Trophoblast cell (in vitro differentiated cells and primary cell): ENCODE data around the gene DPF1.

Experiments
- DNase-seq, 2 donors: peaks; one replicate each; pipeline ENCODE4 v3.0.0-alpha.2; 2016
- H2AFZ ChIP-seq: 2 replicates; pipeline ENCODE4 v1.6.1; 2013; ENCODE audit warnings: low read length, moderate library complexity, mild to moderate bottlenecking; ENCODE audit not compliant: insufficient read depth, poor library complexity
- H2AK5ac ChIP-seq: 2 replicates; pipeline ENCODE4 v1.6.1; 2013; ENCODE audit warnings: mild to moderate bottlenecking, low read length
- H2BK120ac ChIP-seq: 2 replicates; pipeline ENCODE4 v1.6.1; 2013; ENCODE audit warnings: low read length, mild to moderate bottlenecking, moderate library complexity; ENCODE audit not compliant: insufficient read depth, poor library complexity
- H2BK12ac ChIP-seq: 2 replicates; pipeline ENCODE4 v1.6.1; 2013; ENCODE audit warnings: mild to moderate bottlenecking, low read length, moderate library complexity
- H2BK5ac ChIP-seq: 2 replicates; pipeline ENCODE4 v1.6.1; 2013; ENCODE audit warnings: low read length, low read depth, moderate library complexity, mild to moderate bottlenecking; ENCODE audit not compliant: poor library complexity
- H3K14ac ChIP-seq: 2 replicates; pipeline ENCODE4 v1.6.1; 2013; ENCODE audit warnings: mild to moderate bottlenecking, low read length
- H3K18ac ChIP-seq: 2 replicates; pipeline ENCODE4 v1.6.1; 2013; ENCODE audit warnings: mild to moderate bottlenecking, low read length
- H3K23ac ChIP-seq: 2 replicates; pipeline ENCODE4 v1.6.1; 2013; ENCODE audit warnings: low read length
- H3K27ac ChIP-seq: 2 replicates; pipeline ENCODE4 v1.5.1; 2013; ENCODE audit warnings: low read depth, mild to moderate bottlenecking, inconsistent platforms, low read length, moderate library complexity
- H3K27me3 ChIP-seq: 2 replicates; pipeline ENCODE4 v1.6.1; 2013; ENCODE audit warnings: inconsistent platforms, mild to moderate bottlenecking, low read length, moderate library complexity; ENCODE audit not compliant: insufficient read depth
- H3K36me3 ChIP-seq, 2 experiments: 1 replicate in 1 of 2; 2 replicates in 1 of 2; pipeline ENCODE4 v1.6.1; 2013; ENCODE audit warnings: low read length in 2 of 2, mild to moderate bottlenecking in 2 of 2, moderate library complexity in 1 of 2; ENCODE audit not compliant: insufficient read depth in 2 of 2, control insufficient read depth in 1 of 2
- H3K4ac ChIP-seq: 2 replicates; pipeline ENCODE4 v1.6.1; 2013; ENCODE audit warnings: low read depth, mild to moderate bottlenecking, low read length, moderate library complexity
- H3K4me1 ChIP-seq, 2 experiments: 1 replicate in 1 of 2; 2 replicates in 1 of 2; pipeline ENCODE4 v1.6.1; 2013; ENCODE audit warnings: low read length in 2 of 2, mild to moderate bottlenecking in 2 of 2, moderate library complexity in 1 of 2; ENCODE audit not compliant: insufficient read depth in 2 of 2, control insufficient read depth in 1 of 2
- H3K4me2 ChIP-seq: 2 replicates; pipeline ENCODE4 v1.6.1; 2013; ENCODE audit warnings: inconsistent platforms, mild to moderate bottlenecking, low read length, moderate library complexity
- H3K4me3 ChIP-seq: 2 replicates; pipeline ENCODE4 v1.5.1; 2013; ENCODE audit warnings: mild to moderate bottlenecking, low read depth, low read length, inconsistent platforms
- H3K79me1 ChIP-seq: one replicate; pipeline ENCODE4 v1.6.1; 2013; ENCODE audit warnings: low read length
- H3K79me2 ChIP-seq: 2 replicates; pipeline ENCODE4 v1.6.1; 2013; ENCODE audit warnings: low read length, mild to moderate bottlenecking; ENCODE audit not compliant: control insufficient read depth, insufficient read depth, poor library complexity
- H3K9ac ChIP-seq: 2 replicates; pipeline ENCODE4 v1.6.1; 2013; ENCODE audit warnings: mild to moderate bottlenecking, low read length
- H3K9me3 ChIP-seq: 2 replicates; pipeline ENCODE4 v1.6.1; 2013; ENCODE audit warnings: low read depth, mild to moderate bottlenecking, control low read depth, inconsistent platforms, low read length; ENCODE audit not compliant: insufficient read depth
- H4K12ac ChIP-seq: 2 replicates; pipeline ENCODE4 v1.6.1; 2013; ENCODE audit warnings: low read depth, mild to moderate bottlenecking, low read length, moderate library complexity
- H4K8ac ChIP-seq: 2 replicates; pipeline ENCODE4 v1.6.1; 2013; ENCODE audit warnings: low read depth, mild to moderate bottlenecking, low read length, moderate library complexity
- H4K91ac ChIP-seq: one replicate; pipeline ENCODE4 v1.6.1; 2013; ENCODE audit warnings: low read depth, mild to moderate bottlenecking, low read length, moderate library complexity
- WGBS: extraction: QIAGEN DNeasy Blood & Tissue Kit; methylation state at CpG from one replicate; pipeline ENCODE4 v1.1.7; 2013; ENCODE audit warnings: missing lambda C conversion rate; ENCODE audit not compliant: insufficient read length, insufficient coverage; ENCODE audit errors: extremely low coverage; 5-methylcytosine and 5-hydroxymethylcytosine counted together

Gene DPF1

DNA sequence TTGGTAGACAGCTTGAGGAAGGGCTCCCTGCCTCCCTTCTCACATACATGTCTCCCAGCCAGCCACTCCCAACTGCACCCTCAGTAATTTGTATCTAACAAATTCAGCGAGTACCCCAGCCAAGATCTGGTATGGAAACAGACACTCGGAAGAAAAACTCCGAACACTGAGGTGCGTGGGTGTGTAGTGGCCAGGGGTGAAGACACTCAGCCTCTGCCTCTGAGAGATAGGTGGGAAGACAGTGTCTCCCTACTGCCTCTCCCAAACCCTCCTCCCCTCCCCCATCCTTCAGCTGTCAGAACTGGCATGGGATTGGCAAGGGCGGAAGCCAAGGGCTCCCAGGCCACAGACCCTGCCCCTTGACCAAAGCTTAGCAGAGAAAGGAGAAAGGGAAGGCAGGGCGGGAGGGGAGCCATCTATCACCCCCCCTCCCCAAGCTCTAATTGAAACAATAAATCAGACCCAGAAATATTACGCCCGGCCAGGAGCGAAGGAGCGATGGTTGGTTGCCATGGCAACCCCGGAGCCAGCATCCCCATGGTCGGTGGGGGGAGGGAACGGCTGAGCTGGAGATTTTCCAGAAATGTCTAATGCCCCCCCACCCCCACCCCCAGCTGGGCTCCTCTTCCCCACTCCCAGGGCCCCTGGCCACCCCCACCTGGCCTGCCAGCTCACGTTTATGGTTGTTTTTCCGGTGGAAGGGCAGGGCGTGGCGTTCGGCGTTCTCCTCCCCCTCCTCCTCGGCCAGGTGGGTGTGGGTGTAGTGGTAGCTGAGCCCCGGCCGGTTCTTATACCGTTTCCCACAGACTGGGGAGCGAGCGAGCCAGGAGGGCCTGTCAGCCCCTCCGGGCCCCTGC is 7.0 kb downstream of the DPF1 start:
- no peaks in the 10 kb centered on the region for H3K27me3 ChIP-seq
- DNase-seq, result no peak

GRCh38 chr19:38213911-38214625 is 10.0 kb downstream of the DPF1 start:
- Histone ChIP-seq H3K9ac (no peak overlapping the region), H3K14ac (no peak overlapping the region), H3K27me3 (peaks cover 26% of the 10 kb centered on the region), H2BK120ac (no peak overlapping the region), H3K27ac (no peak overlapping the region), H3K79me1 (no peaks in the 10 kb centered on the region), H4K8ac (no peak overlapping the region), H3K4me1 (peaks cover 8 to 9% of the 10 kb centered on the region in 2 experiments), H3K23ac (no peak overlapping the region), H2AFZ (no peak overlapping the region), H3K4me2 (no peak overlapping the region), H2BK5ac (no peak overlapping the region), H3K36me3 (peaks cover 1 to 2% of the 10 kb centered on the region in 2 experiments), H4K12ac (no peak overlapping the region), H4K91ac (no peak overlapping the region), H2BK12ac (no peak overlapping the region), H3K4ac (no peak overlapping the region), H2AK5ac (no peak overlapping the region), H3K4me3 (no peak overlapping the region), H3K18ac (no peak overlapping the region), H3K9me3 (no peaks in the 10 kb centered on the region), H3K79me2 (no peaks in the 10 kb centered on the region)
- peak; percentile 23 to 77 for DNase-seq
- no CpG with 5 or more reads among the region's 24 CpGs for WGBS

More for the DNA sequence above, 7.0 kb downstream of the DPF1 start:
- no peak overlapping the region for H3K14ac ChIP-seq
- no peak overlapping the region for H3K23ac ChIP-seq
- H3K4me1 ChIP-seq, result peaks cover 0 to 6% of the 10 kb centered on the region in 2 experiments
- no peak overlapping the region for H3K18ac ChIP-seq
- H2BK12ac ChIP-seq, result no peak overlapping the region
- WGBS, result no CpG with 5 or more reads among the region's 26 CpGs
- no peaks in the 10 kb centered on the region for H3K79me2 ChIP-seq
- no peak overlapping the region for H4K91ac ChIP-seq
- H3K36me3 ChIP-seq, result peaks cover 1 to 2% of the 10 kb centered on the region in 2 experiments
- no peaks in the 10 kb centered on the region for H3K79me1 ChIP-seq
- H4K12ac ChIP-seq, result no peak overlapping the region
- H3K9ac ChIP-seq, result no peak overlapping the region
- no peak overlapping the region for H3K4me3 ChIP-seq
- H2BK5ac ChIP-seq, result no peak overlapping the region
- peaks cover 4% of the 10 kb centered on the region for H3K9me3 ChIP-seq
- no peak overlapping the region for H3K4ac ChIP-seq
- H2AFZ ChIP-seq, result no peak overlapping the region
- no peak overlapping the region for H3K27ac ChIP-seq
- no peak overlapping the region for H2BK120ac ChIP-seq
- H2AK5ac ChIP-seq, result no peak overlapping the region
- no peak overlapping the region for H3K4me2 ChIP-seq
- no peak overlapping the region for H4K8ac ChIP-seq

GRCh38 chr19:38213469-38213868 is 10.6 kb downstream of the DPF1 start:
- no peak overlapping the region for H3K4ac ChIP-seq
- peaks cover 1 to 2% of the 10 kb centered on the region in 2 experiments for H3K36me3 ChIP-seq
- H2BK120ac ChIP-seq, result no peak overlapping the region
- no peak overlapping the region for H3K18ac ChIP-seq
- no peaks in the 10 kb centered on the region for H3K79me1 ChIP-seq
- no peak overlapping the region for H3K9ac ChIP-seq
- H2AFZ ChIP-seq, result no peak overlapping the region
- peaks cover 27% of the 10 kb centered on the region for H3K27me3 ChIP-seq
- no peak for DNase-seq
- H3K4me2 ChIP-seq, result no peak overlapping the region
- no peak overlapping the region for H4K8ac ChIP-seq
- H2AK5ac ChIP-seq, result no peak overlapping the region
- WGBS, result no CpG with 5 or more reads among the region's 23 CpGs
- H3K9me3 ChIP-seq, result no peaks in the 10 kb centered on the region
- H4K12ac ChIP-seq, result no peak overlapping the region
- H3K27ac ChIP-seq, result no peak overlapping the region
- no peak overlapping the region for H3K14ac ChIP-seq
- H3K79me2 ChIP-seq, result no peaks in the 10 kb centered on the region
- H2BK5ac ChIP-seq, result no peak overlapping the region
- peaks cover 7 to 8% of the 10 kb centered on the region in 2 experiments for H3K4me1 ChIP-seq
- no peak overlapping the region for H4K91ac ChIP-seq
- H3K23ac ChIP-seq, result no peak overlapping the region
- H3K4me3 ChIP-seq, result no peak overlapping the region
- H2BK12ac ChIP-seq, result no peak overlapping the region

GRCh38 chr19:38211766-38212165 is 12.3 kb downstream of the DPF1 start:
- DNase-seq, result no peak
- no peak overlapping the region for H3K9ac ChIP-seq
- WGBS, result no CpG with 5 or more reads among the region's 15 CpGs
- H4K12ac ChIP-seq, result no peak overlapping the region
- H2AK5ac ChIP-seq, result no peak overlapping the region
- no peak overlapping the region for H2AFZ ChIP-seq
- no peaks in the 10 kb centered on the region for H3K79me2 ChIP-seq
- no peak overlapping the region for H2BK120ac ChIP-seq
- no peak overlapping the region for H4K8ac ChIP-seq
- no peak overlapping the region for H3K23ac ChIP-seq
- peaks cover 0 to 2% of the 10 kb centered on the region in 2 experiments for H3K36me3 ChIP-seq
- H3K4ac ChIP-seq, result no peak overlapping the region
- H3K4me3 ChIP-seq, result no peak overlapping the region
- H3K27ac ChIP-seq, result no peak overlapping the region
- no peak overlapping the region for H3K4me2 ChIP-seq
- no peak overlapping the region for H2BK5ac ChIP-seq
- no peak overlapping the region for H3K14ac ChIP-seq
- H3K9me3 ChIP-seq, result no peaks in the 10 kb centered on the region
- H3K4me1 ChIP-seq, result peaks cover 7 to 8% of the 10 kb centered on the region in 2 experiments
- H4K91ac ChIP-seq, result no peak overlapping the region
- no peaks in the 10 kb centered on the region for H3K79me1 ChIP-seq
- H3K27me3 ChIP-seq, result peaks cover 27% of the 10 kb centered on the region
- no peak overlapping the region for H3K18ac ChIP-seq
- no peak overlapping the region for H2BK12ac ChIP-seq
